Renal cortex interstitium (tissue), 11 donors: ENCODE measurements around the gene MAX. TPM values are rescaled to one million over a fixed set of nuclear protein-coding genes. Genes with fewer than 3 reads are reported as not detected.

Experiments
- DNase-seq, 11 donors: peaks; one replicate each; pipeline ENCODE4 v3.0.0-alpha.2; 2013; ENCODE audit warnings: low read depth in 9 of 11, low spot score in 4 of 11; ENCODE audit errors: extremely low read depth in 1 of 11
- polyA plus RNA-seq, 3 donors: library from polyadenylated mRNA; unstranded; fragments of 120-200 nt; gene quantifications; one replicate each; pipeline ENCODE4 v1.2.1, GENCODE V29; 2013; ENCODE audit not compliant: insufficient read length in 3 of 3

Gene MAX
- polyA plus RNA-seq, 3 donors: 52.6 to 58.4 (median 53.5) TPM

DNA sequence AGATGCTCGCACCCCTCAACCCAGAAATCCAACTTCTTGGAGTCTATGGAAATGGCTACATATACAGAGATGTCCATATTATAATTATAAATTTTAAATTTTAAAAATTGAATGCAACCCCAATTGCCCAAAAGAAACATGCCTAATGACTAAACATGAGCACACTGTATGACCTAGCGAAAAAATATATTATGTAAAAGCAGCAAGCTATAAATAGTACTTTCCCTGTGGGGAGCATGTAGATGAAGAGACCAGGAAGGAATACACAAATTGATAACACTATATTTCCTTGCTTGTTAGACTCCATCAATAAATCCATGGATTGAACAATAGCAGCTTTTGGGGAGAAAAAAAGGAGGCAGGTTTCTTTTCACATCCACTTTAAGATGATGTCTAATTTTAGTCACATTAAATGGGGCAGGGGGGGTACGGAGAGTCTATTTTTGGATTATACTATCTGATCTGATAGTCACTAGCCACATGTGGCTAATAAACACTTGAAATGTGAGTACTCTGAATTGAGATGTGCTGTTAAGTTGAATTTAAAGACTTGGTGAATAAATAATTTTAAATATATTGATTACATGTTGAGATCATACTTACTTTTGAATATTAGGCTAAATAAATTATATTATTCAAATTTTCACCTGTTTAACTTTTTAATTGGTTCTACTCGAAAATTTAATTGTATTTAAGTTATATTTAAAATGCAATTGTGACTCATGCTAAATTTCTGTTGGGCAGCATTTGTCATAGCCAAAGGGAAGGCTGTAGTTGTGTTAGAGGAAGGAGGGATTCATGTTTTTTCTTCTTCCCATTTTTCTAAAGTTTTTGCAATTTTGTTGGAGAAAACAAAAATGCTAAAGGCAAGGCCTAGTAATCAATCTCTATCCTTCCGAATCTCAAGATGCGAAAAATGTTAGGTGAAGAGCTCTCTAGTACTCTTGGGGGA is 17.5 kb downstream of the MAX start:
- DNase-seq: no peak

DNA sequence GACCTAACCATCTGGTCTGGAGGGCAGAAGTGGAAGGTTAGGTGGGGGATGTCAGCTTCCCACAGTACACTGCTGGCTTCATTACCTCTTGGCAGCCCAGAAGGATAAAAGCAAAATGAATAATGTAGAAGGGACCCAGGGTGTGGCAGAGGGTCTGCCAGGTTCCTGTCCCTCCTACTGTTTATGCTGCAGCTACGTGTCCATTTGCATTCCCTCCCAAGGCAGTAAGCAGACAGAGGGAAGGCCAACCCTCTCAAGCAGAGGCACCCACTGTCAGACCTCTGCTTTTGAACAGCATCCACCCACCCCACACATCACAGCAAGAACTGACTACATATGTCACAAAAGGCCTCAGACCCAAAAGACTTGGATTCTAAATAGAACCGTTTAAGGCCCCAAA is 19.4 kb downstream of the MAX start:
- DNase-seq: no peak

DNA sequence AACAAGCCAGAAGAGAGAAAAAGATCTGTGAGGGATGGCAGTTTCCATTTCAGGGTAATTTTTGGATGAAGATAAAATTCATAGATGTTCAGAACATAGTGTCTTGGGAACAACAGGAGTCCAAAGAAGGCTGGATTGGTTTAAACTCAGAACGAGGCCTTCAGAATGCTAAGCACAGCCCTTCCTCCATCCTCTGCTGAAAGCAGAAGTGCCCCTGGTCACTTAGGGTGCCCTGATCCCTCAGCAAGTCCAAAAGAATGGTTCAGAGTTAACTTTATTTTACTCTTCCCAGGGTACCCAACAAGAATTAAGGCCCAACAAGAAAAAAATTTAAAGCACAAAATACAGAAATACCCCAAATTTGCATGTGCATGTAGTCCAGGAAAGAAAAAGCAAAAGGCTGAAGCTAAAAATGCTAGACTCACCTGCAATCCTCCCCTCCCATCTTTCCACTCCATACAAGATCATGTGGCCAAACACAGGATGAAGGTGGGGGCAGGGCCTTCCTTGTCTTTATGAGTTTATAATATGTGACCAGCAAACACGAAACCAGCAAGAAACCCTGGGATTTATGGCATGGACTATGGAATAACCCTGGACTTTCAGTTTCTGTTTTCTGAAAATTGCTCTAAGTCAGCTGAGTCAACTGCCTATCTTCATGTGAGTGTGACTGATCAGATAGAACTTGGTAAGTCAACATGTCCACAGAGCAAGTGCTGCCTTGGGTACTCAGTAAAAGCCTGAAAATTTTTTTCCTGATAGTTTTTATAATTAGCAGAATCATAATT is 21.2 kb downstream of the MAX start:
- no peak for DNase-seq

DNA sequence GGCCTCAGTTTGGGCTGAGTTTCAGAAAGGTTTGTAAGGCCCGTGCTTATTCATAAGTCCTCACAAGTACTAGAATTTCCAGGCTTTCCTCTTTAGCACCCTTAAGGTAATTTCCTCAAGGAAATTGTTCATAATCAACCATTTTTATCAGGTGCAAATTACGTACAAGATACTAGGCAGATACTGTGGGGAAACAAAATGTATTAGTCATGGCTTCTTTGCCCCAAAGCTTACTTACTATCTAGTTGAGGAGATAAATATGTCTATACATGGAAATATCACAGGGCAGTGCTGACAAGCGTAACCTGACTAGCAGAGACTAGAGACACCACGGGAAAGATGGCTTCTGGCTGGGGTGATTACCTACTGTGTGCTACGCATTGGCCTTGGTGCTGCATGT is 22.5 kb downstream of the MAX start:
- no peak for DNase-seq

DNA sequence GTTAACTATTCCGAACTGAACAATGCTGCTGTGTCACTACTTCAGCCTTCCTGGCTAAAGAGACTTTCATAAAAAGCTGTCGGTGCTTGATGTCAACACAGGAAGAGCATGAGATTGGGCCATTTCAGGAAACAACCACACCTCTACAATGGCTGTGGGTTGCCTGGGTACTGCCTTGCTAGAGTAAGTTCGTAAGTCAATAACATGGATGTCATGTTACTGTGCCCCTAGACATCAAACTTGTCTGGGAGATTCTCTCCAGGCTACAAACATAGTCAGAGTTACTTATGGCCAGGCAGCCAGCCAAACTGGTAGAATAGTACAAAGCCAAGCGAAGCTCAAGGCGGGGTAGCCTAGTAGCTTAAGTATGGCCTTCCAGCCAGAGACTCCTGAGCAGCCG is 23.1 kb downstream of the MAX start:
- DNase-seq: no peak

DNA sequence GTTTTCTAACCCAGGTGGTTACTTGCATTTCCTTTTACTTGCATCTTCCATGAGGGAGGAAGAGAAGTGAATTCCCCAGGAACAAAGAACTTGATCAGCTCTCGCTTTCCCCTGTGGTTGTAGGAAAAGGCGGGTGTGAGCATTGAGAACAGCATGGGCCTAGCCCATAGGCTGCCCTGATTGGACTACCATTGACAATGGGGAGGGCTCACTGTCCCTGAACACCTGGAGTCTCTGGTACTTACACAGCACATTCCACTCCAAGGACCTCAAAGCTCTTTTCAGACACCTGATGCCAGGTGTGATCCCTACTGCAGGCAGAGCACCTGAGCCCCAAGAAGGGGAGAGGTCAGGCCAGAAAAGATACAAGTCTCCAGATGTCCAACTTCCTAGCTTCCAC is 25.0 kb downstream of the MAX start:
- DNase-seq: no peak

DNA sequence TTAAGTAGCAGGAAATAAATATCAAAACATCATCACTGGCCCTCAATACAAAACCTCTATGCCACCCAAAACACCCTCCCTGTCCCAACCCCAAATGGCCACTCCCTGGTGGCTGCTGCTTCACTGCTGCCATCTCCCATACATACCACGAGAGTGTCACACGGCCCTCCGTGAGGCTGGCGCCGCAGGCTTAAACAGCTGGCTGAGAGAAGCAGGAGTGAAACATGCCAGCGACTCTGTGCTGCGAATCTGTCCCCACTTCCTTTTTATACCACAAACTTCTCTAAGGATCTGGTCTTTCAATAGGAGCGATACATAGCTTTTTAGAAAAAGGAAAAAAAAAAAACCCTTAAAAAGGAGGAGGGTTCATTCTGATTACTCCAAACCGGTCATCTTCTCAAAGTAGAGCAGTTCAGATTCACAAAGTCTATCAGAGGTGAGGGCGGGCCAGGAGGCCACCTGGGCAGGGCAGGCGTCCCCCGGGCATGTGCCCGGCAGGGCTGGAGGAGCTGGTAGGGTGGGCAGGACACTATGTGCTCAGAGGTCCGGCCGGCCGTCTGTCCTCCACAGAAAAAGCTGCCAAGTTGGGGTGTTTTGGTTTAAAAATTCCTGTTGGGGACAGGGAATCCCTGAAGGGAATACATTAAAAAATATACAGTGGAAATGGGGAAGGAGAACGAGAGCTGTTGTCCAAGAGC is 26.5 kb downstream of the MAX start:
- no peak for DNase-seq

DNA sequence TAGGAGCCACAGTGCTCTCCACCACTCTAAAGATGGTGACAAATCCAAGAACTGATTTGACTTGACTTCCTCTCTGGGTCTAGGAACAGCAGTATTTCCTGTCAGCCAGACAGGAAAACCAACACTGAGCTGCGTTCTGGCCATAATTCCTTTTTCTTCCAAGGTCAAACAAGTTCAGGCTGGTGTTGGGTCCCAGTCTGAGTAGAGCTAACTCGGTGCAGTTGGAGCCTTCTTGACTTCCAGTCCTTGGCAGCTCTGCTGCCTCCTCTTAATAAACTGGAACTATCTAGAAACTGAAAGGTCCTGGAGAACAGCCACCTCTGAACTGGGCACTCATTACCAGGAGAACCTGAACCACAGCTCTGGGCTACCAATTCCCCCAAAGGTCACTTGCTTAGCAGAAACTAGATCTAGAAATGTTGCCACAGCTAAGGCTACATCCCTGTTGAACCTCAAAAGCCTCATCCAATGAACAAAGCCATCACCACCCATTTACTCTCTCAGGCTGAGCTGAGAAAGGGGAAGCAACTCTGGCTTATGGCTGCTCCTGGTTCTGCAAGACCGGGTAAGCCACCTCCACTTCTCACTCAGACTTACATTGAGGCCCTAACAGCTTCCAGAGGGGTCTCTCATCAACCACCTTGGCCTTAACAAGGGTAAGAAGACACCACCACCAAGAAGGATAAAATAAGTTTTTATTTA is 27.7 kb downstream of the MAX start:
- no peak for DNase-seq

DNA sequence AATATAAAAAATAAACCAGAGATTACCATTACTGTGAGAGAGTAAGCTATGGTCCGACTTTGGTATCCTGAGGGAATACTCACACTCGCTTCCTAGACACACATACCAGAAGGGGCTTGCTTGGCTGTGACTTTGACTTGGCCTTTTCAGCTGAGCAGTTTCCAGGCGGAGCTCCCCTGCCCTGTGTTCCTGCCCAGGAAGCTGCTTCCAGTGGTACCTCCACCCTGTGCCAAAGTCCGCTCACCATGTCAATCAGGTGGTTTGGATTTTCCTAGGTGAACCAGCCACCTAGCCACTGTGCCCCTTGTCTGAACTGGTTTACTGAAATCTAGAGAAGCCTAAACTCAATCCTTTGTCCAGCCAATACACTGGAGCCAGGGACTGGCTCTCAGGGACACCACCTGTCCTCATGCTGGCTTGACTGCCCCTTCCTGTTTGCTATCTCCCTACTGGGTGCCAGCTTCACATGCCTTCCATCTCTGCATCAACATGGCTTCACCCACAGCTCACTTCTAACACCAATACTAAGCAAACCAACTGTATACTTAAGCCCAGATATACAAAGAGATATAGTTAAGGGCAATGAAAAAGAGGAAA is 28.6 kb downstream of the MAX start:
- DNase-seq: no peak

DNA sequence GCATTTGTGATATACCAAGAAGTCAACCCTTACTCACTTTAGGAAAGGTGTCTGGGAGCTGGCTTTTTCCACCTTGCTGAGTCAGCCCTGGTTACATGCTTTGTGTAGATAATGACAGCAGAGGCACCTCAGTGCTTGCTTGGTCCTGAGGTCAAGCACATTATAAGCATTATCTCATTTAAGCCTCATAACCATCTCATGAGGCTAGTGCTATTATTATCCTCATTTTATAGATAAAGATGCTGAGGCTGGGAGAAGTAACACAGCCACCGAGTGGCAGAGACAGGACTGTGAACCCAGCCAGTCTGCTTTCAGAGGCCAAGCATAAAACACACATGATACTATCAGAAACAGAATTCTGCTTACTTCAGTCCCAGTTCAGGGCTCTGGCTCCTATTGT is 29.4 kb downstream of the MAX start:
- DNase-seq: no peak

DNA sequence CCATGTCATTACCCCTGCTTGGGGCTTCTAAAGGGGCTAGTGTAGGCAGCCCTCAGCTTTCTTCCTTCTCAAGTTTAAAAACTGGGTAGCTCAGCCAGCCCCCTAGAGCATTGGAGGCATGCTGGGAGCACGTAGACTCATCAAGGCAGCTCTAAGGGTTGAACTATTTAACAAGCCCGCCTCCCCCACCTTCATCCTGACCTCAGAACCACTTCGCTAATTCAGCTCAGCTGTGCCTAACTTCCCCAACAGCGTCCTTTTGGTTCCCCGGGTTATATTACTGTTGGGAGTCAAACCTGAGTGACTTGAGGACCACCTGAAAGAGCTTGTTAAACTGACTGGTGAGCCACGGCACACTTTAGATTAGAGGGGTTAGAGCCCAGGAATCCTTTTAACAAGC is 30.1 kb downstream of the MAX start:
- no peak for DNase-seq

DNA sequence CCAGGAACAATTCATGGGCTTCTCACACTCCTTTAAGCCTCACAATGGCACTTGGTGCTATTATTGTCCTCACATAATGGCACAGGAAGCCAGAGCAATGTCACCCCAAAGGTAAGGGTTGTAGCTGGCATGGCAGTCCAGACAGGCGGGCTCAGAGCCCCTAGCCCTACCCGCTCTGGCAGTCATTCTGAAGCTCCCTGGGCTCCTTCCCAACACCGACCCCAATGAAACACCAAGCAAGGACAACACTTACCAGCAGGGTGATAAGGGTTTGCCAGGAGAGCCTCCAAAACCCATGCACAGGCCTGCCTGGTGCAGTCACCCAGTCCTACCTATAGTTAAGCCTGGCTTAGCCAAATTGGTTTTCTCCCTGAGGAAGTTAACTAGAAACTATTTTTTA is 30.8 kb downstream of the MAX start:
- no peak for DNase-seq

DNA sequence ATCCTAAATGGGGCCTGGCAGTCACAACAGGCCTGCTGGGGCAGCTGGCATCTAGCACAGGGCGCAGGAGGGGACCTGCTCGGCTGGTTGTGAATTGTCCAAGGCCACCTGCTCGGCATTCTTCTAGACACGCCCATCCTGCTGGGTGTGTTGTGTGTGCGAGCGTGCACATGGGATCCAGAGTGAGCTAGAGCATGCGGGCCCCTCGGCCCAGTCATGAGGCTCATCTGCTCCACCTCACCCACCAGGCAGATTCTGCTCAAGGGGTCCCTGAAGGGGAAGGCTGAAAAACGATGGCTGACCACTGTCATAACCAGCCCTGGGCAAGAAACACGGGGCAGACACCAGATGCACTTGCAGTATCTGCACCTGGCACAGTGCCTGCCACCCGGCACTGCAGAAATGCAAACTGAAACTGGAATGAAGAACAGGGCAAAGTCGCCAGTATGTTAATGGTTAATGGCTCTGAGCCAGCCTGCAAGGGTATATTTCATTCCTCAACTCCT is 31.8 kb downstream of the MAX start:
- no peak for DNase-seq

DNA sequence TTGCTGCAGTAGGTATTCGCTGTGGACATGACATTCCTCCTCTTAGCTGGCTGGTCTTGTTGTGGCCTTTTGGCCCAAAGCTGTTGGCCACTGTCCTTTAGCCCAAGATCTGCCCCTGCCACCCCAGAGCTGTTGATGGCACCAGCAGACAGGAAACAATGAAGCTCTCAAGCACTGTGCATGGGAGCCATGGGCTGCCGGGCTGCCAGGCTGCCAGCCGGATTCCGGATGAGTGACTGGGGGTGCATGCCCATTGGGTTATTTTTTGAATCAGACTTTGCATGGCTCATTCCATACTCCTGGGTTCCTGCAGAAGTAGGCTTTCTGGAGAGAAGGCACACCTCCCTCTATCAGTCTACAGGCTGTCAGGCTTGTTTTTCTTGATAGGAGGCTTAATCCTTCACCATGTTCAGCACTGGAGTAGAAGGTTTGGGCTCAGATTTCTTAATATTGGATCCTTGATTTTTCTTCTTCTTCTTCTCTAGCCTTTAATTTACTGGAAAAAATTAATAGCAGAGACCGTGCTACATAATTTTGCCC is 32.4 kb downstream of the MAX start:
- DNase-seq: no peak

DNA sequence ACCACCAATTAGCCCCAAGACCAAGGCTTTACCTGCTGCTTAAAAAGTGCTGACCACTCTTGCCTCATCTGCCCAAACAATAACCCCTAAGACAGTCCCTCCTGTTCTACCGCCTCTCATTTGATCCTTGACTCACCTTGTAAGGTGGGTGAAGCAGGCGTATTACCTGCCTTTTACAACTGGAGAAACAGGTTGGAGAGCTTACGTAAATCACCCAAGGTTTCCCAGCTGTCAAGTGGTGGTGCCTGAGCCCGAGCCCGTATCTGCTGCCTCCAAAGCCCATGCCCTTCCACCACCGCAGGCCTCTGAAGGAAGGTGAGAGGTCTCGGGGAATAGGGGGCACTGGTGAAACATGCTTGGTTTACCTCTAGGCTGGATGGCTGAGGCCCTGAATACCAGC is 36.6 kb downstream of the MAX start:
- DNase-seq: no peak

DNA sequence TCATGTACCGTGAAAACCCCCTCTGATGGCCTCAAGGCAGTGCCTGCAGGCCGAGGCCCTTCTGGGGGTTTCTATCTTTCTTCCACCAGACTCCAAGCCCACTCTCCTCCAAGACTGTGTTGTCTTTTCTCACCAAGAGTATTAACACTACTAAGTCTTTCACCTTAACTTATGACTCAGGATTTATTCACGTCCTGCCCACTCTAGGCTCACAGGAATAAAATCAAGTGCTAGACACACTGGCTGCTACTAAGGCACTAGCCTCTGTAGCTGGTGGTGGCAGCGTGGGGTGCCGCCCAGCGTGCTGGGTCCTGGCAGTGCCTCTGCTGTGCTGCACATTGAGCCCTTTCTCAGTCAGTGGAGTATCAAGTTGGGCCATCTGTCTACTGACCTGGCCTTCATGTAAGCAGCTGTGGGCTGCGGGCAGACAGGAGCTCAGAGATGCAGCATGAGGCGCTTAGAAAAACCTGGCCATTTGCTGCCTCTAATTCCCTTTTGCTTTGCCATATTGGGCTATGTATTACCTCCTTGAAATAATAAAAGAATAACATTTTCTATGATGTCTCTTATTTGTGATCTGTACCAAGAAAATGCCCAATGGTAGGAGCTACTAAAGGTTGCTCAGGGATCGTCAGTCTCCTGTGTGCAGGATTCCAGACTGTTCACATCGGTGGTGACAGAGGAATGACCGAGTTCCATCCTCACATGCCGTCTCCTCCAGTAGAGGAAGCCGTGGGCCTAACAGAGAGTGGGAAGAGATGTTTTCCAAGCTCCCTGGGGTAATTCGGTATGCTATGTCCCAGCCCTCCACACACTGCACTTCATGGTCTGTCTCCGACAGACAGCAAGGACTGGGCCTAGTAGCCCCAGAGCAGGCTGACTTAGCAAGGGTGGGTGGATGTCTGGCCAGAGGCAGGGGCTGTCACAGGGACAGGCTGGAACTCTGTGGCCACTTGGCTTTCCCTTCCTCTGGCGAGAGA is 39.9 kb downstream of the MAX start:
- no peak for DNase-seq

DNA sequence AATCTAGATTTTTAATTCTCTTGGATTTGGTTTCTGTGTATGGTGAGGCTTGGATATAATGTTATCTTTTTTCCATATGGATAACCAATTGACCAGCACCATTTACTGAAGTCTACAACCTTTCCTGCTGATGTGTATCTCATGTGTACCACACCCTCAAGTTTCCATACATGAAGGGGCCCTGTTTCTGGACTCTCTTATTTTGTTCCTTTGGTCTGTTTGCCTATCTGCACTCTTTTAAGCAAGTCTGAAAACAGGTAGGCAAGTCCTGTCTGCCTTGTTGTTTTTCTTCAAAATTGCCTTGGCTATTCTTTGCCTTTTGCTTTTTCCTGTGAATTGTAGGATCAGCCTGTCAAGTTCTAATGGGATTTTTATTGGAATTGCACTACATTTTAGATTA is 44.6 kb downstream of the MAX start:
- DNase-seq: no peak
